ENCODE measurements around the gene ITGB1BP1. TPM values are rescaled to one million over a fixed set of nuclear protein-coding genes. Genes with fewer than 3 reads are reported as not detected.
A peak's percentile ranks its signal among the peaks of the same experiment; 100 is the strongest.

The ITGB1BP1 gene
- 100 to 1,000 TPM in 1 of 4 donors, 10 to 100 TPM in 3; 47.5 to 138 (median 69.2) TPM for total RNA-seq
- 100 to 1,000 TPM in 1 of 3 donors, 10 to 100 TPM in 2; 74.1 to 116 (median 94.9) TPM for polyA plus RNA-seq
- long read RNA-seq, donor 1, full-length matches to known transcripts = 9 of 19 reads
- long read RNA-seq, donor 1, partial matches to known transcripts = 1 of 19 reads
- long read RNA-seq, donor 1, other reads (novel, unspliced or antisense) = 9 of 19 reads
- long read RNA-seq, donor 2, full-length matches to known transcripts = 23 of 44 reads
- long read RNA-seq, donor 2, partial matches to known transcripts = 0 of 44 reads
- long read RNA-seq, donor 2, other reads (novel, unspliced or antisense) = 21 of 44 reads

- peak within 1 kb of the TSS; percentile 89 for H3K4me3 ChIP-seq
- H3K36me3 ChIP-seq (ENCODE audit: insufficient read depth in 1 of 2, low read depth in 1 of 2) = peaks cover 0 to 7% of the 10 kb centered on the region in 2 donors
- no peak for TF ChIP-seq CTCF (IDR thresholded peaks at IDR 0.05)
- peak within 1 kb of the TSS; percentile 86 for H3K27ac ChIP-seq
- ATAC-seq = peak; percentile 97 to 98 (median 98)
- WGBS, 3 donors = 0 to 1% (median 0%) methylated on average over 59 to 91 of the region's 91 CpGs
- intact Hi-C loops (cut with DNase I) = loop anchor here (10.0 kb wide), 2 partner anchors 279 to 1021 kb away; partner anchors contain the start of gene ODC1 (in 1 of the 2)
- H3K27me3 ChIP-seq (ENCODE audit: insufficient read depth in 3 of 3, low read length in 2 of 3) = no peaks in the 10 kb centered on the region
- no peaks in the 10 kb centered on the region for H3K9me3 ChIP-seq
- DNase-seq = peak; percentile 98 to 99
- peaks cover 35% of the 10 kb centered on the region for H3K4me1 ChIP-seq
Measured at GRCh38 chr2:9423100-9423921, at the start of gene ITGB1BP1, which contains the start of gene CPSF3. TSS of gene ITGB1BP1 (minus strand) at chr2:9423528. CDS start at chr2:9418697, 4,831 bp downstream. TSS of gene CPSF3 (plus strand) at chr2:9423654. CDS start at chr2:9423774, 120 bp downstream.

GRCh38 chr2:9472511-9472910, 49.2 kb upstream of the ITGB1BP1 start:
- Histone ChIP-seq H3K36me3 (ENCODE audit: insufficient read depth in 1 of 2, low read depth in 1 of 2) (peaks cover 0 to 43% of the 10 kb centered on the region in 2 donors), H3K27ac (no peak overlapping the region), H3K27me3 (ENCODE audit: insufficient read depth in 3 of 3, low read length in 2 of 3) (no peaks in the 10 kb centered on the region), H3K9me3 (no peaks in the 10 kb centered on the region), H3K4me1 (peaks cover 19% of the 10 kb centered on the region), H3K4me3 (no peak overlapping the region)
- intact Hi-C loops (cut with DNase I) = no loop called here
- TF ChIP-seq CTCF (IDR thresholded peaks at IDR 0.05) = no peak
- 94 to 97% (median 95%) methylated on average over 9 of the region's 9 CpGs for WGBS, 3 donors
- ATAC-seq (no peak), DNase-seq (no peak)

- ATAC-seq = no peak
- H3K27ac ChIP-seq = no peak overlapping the region
Measured at GRCh38 chr2:9471206-9471605, 47.9 kb upstream of the ITGB1BP1 start.

GRCh38 chr2:9467687-9468086, 44.4 kb upstream of the ITGB1BP1 start:
- ATAC-seq = no peak
- no peak for DNase-seq
- intact Hi-C loops (cut with DNase I) = no loop called here
- TF ChIP-seq CTCF (IDR thresholded peaks at IDR 0.05) = no peak
- 84 to 88% (median 86%) methylated on average over 10 of the region's 10 CpGs for WGBS, 3 donors
- H3K27me3 ChIP-seq (ENCODE audit: insufficient read depth in 3 of 3, low read length in 2 of 3) = no peaks in the 10 kb centered on the region
- no peak overlapping the region for H3K27ac ChIP-seq
- H3K9me3 ChIP-seq = no peaks in the 10 kb centered on the region
- no peaks in the 10 kb centered on the region for H3K4me1 ChIP-seq
- H3K4me3 ChIP-seq = no peak overlapping the region
- peaks cover 0 to 32% of the 10 kb centered on the region in 2 donors for H3K36me3 ChIP-seq (ENCODE audit: insufficient read depth in 1 of 2, low read depth in 1 of 2)

More at GRCh38 chr2:9471206-9471605, 47.9 kb upstream of the ITGB1BP1 start:
- Histone ChIP-seq H3K9me3 (no peaks in the 10 kb centered on the region), H3K36me3 (ENCODE audit: insufficient read depth in 1 of 2, low read depth in 1 of 2) (peaks cover 0 to 35% of the 10 kb centered on the region in 2 donors), H3K4me1 (peaks cover 13% of the 10 kb centered on the region), H3K4me3 (no peak overlapping the region), H3K27me3 (ENCODE audit: insufficient read depth in 3 of 3, low read length in 2 of 3) (no peaks in the 10 kb centered on the region)
- no peak for TF ChIP-seq CTCF (IDR thresholded peaks at IDR 0.05)
- intact Hi-C loops (cut with DNase I) = no loop called here
- DNase-seq = no peak
- WGBS, 3 donors = 71 to 83% (median 71%) methylated on average over 5 of the region's 5 CpGs

All from psoas muscle (tissue), 8 donors.